Mucosa of descending colon (tissue), 3 donors: ENCODE data around the gene PLK1. TPM values are rescaled to one million over a fixed set of nuclear protein-coding genes. Genes with fewer than 3 reads are reported as not detected.
A peak's percentile ranks its signal among the peaks of the same experiment; 100 is the strongest.
"Not testable (repeated sequence)": the region's sequence is repeated elsewhere in the genome, so short reads cannot be mapped to it uniquely, and the experiment has no call there.

ENCODE experiments used
- ATAC-seq: fragments of 200-7000 bp; cut with Tn5 transposase; one replicate; pipeline ENCODE4 v1.9.1; 2020; ENCODE audit warnings: mild to moderate bottlenecking, moderate library complexity
- DNase-seq, 3 donors: peaks; one replicate each; pipeline ENCODE4 v3.0.0-alpha.2; 2020
- H3K36me3 ChIP-seq: fragments of 200-600 bp; one replicate; pipeline ENCODE4 v1.8.0; 2021; ENCODE audit warnings: low read depth, mild to moderate bottlenecking
- H3K4me1 ChIP-seq: fragments of 200-600 bp; one replicate; pipeline ENCODE4 v1.8.0; 2021; ENCODE audit warnings: low read depth, mild to moderate bottlenecking
- H3K4me3 ChIP-seq: fragments of 200-600 bp; one replicate; pipeline ENCODE4 v1.8.0; 2021; ENCODE audit warnings: mild to moderate bottlenecking
- H3K9me3 ChIP-seq: fragments of 200-600 bp; one replicate; pipeline ENCODE4 v1.8.0; 2021; ENCODE audit warnings: mild to moderate bottlenecking
- intact Hi-C, 2 donors: fragments of 100-400 bp; cut with DNase I in 1 of 2; cut with micrococcal nuclease in 1 of 2; formaldehyde crosslinking; loops; one replicate each; pipeline versions ENCODE4 v1.11.0 to v1.11.1; 2022; cut with DNase I, micrococcal nuclease
- total RNA-seq, 3 donors: library from RNA; stranded (reverse); fragmentation: NEBNext Ultra II Directional in 2 of 3; extraction: Animal tissue kit (Norgen Biotek cat#: 25700) in 2 of 3; gene quantifications; one replicate each; pipeline versions ENCODE4 v1.2.1 to v1.2.4, GENCODE V29; 2021 to 2023
- TF ChIP-seq, protein P1 (sequence below): fragments of 200-600 bp; IDR thresholded peaks from one replicate; pipeline ENCODE4 v1.8.0; 2022; ENCODE audit warnings: antibody characterized with exemption, mild to moderate bottlenecking
- donor health status: DM: no; HTN: no; CAD: no; lungs with moderate emphysema.
- donor health status: DM: no; HTN: no; CAD: no.
- donor health status: DM: no; HTN: yes; CAD: no.

The PLK1 gene
- total RNA-seq, 3 donors from 2014 or later: 4.7 to 28.6 (median 13.3) TPM

DNA sequence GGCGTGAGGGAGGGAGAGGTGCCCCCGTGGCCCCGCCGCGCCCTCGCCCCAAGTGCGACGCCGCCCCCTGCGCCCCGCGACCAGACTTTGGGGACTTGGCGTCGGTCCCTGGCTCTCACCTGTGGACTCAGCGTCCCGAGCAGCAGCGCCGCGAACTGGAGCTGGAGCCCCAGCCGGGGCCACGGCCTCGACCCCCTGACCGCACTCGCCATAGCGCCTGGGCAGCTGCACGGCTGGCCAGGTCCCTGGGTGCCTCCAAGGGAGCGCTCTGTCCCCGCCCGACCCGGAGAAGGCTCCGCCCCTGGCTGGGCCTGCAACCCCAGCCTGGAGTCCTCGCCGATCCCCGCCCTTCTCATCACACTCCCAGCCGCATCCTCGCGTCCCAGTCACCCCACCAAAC, 34.3 kb downstream of the PLK1 start, which contains the start of gene ERN2:
Gene ERN2, minus strand, starts transcription at position 247 of the 400 bp plus-strand sequence. Its CDS starts 35 bp downstream, at position 212.
- peak; percentile 91 for ATAC-seq
- Histone ChIP-seq H3K4me3 (peak within 1 kb of the TSS; percentile 30), H3K9me3 (no peaks in the 10 kb centered on the region), H3K36me3 (no peaks in the 10 kb centered on the region), H3K4me1 (no peaks in the 10 kb centered on the region)
- TF ChIP-seq, protein P1, sequence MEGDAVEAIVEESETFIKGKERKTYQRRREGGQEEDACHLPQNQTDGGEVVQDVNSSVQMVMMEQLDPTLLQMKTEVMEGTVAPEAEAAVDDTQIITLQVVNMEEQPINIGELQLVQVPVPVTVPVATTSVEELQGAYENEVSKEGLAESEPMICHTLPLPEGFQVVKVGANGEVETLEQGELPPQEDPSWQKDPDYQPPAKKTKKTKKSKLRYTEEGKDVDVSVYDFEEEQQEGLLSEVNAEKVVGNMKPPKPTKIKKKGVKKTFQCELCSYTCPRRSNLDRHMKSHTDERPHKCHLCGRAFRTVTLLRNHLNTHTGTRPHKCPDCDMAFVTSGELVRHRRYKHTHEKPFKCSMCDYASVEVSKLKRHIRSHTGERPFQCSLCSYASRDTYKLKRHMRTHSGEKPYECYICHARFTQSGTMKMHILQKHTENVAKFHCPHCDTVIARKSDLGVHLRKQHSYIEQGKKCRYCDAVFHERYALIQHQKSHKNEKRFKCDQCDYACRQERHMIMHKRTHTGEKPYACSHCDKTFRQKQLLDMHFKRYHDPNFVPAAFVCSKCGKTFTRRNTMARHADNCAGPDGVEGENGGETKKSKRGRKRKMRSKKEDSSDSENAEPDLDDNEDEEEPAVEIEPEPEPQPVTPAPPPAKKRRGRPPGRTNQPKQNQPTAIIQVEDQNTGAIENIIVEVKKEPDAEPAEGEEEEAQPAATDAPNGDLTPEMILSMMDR: no peak
- peak; percentile 82 to 91 (median 86) for DNase-seq
- intact Hi-C loops: no loop called here

GRCh38 chr16:23716484-23716883, 37.8 kb downstream of the PLK1 start:
- no peak for DNase-seq
- H3K9me3 ChIP-seq: no peaks in the 10 kb centered on the region
- intact Hi-C loops: no loop called here
- no peaks in the 10 kb centered on the region for H3K4me1 ChIP-seq
- no peaks in the 10 kb centered on the region for H3K36me3 ChIP-seq
- TF ChIP-seq, protein P1: no peak
- no peak overlapping the region for H3K4me3 ChIP-seq
- no peak for ATAC-seq

DNA sequence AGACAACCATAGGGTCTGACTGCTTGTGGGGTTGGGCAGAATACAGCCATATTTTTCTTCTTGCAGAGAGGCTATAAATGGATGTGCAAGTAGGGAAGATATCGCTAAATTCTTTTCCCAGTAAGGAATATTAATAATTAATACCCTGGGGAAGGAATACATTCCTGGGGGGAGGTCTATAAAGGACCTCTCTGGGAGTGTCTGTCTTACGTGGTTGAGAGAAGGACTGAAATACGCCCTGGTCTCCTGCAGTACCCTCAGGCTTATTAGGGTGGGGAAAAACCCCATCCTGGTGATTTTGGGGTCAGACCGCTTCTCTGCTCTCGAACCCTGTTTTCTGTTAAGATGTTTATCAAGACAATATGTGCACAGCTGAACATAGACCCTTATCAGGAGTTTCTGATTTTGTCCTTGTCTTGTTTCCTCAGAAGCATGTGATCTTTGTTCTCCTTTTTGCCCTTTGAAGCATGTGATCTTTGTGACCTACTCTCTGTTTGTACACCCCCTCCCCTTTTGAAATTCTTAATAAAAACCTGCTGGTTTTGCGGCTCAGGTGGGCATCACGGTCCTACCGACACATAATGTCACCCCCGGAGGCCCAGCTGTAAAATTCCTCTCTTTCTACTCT, 44.0 kb downstream of the PLK1 start:
- intact Hi-C loops, H3K9me3 ChIP-seq, ATAC-seq, H3K36me3 ChIP-seq, H3K4me3 ChIP-seq, DNase-seq, H3K4me1 ChIP-seq: not testable (repeated sequence)

- Histone ChIP-seq H3K36me3 (no peaks in the 10 kb centered on the region), H3K4me1 (no peaks in the 10 kb centered on the region), H3K9me3 (peaks cover 4% of the 10 kb centered on the region), H3K4me3 (no peak overlapping the region)
- ATAC-seq (no peak), DNase-seq (no peak)
- TF ChIP-seq, protein P1: no peak
- intact Hi-C loops: no loop called here
Observed at GRCh38 chr16:23724096-23724784, 45.6 kb downstream of the PLK1 start.

GRCh38 chr16:23724785-23725131, 46.1 kb downstream of the PLK1 start:
- no peak overlapping the region for H3K4me3 ChIP-seq
- DNase-seq: no peak
- no peaks in the 10 kb centered on the region for H3K36me3 ChIP-seq
- intact Hi-C loops: no loop called here
- ATAC-seq: no peak
- H3K4me1 ChIP-seq: peaks cover 2% of the 10 kb centered on the region
- TF ChIP-seq, protein P1: no peak
- peaks cover 4% of the 10 kb centered on the region for H3K9me3 ChIP-seq

GRCh38 chr16:23726710-23727109, 48.0 kb downstream of the PLK1 start:
- Histone ChIP-seq H3K9me3 (peaks cover 4% of the 10 kb centered on the region), H3K4me3 (no peak overlapping the region), H3K4me1 (peaks cover 9% of the 10 kb centered on the region), H3K36me3 (no peaks in the 10 kb centered on the region)
- TF ChIP-seq, protein P1: no peak
- intact Hi-C loops: no loop called here
- ATAC-seq (no peak), DNase-seq (no peak)
